Raji (cell line): ENCODE data around the gene CD180.

Experiments used
- POLR2A ChIP-seq: IDR thresholded peaks from 2 replicates; pipeline ENCODE4 v1.6.1; 2011; ENCODE audit warnings: low read depth, low read length, control low read depth; ENCODE audit not compliant: insufficient read depth

CD180 gene

GRCh38 chr5:67196537-67197059 is at the start of gene CD180:
Gene CD180, minus strand, starts transcription at chr5:67196799. Its CDS starts 158 bp downstream, at chr5:67196641.
- peak; percentile 61 for TF ChIP-seq POLR2A

DNA sequence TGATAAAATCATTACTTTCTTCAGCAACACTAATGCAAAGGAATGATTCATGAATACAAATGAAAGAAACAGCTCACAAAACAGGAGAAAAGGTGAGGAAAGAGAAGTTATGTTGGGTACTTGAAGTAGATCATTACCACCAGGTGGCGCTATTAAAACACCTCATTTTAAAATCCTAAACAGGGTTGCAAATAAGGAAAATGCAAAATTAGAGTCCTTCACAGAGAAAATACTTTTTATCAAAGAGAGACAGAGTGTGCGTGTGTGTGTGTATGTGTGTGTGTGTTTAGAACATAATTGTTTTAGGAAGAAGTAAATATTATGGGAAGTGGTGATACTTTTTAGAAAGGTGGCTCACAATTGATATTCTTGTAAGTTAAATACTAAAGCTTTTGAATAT is 49.5 kb upstream of the CD180 start:
- TF ChIP-seq POLR2A: no peak

DNA sequence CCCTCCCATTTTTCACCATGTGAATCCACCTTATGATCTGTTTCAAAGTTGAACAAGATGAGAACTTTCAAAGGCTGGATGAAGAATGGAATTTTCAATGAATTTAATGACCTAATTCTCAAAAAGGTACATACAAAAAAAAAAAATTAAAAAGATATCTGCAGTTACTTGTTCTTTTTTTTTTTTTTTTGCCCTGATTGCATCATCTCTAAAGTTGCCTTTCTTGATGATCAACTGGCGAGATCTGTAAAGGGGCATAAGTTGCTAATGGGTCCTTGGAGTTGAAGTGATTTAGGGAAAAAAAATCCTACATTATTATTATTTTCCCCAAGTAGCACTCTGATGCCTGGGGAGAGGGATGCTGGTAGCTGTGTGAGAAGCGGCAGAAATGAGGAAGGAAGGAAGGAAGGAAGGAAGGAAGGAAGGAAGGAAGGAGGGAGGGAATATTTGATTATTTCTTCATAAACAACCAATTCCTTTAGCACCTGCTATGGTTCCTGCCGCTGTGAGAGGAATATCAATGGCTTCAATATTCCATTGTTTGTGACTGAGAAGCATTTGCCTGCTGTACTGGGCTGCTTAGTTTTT is 48.8 kb upstream of the CD180 start:
- no peak for TF ChIP-seq POLR2A

- no peak for TF ChIP-seq POLR2A
Observed at GRCh38 chr5:67244345-67244793, 47.8 kb upstream of the CD180 start.

GRCh38 chr5:67243944-67244343 is 47.3 kb upstream of the CD180 start:
- TF ChIP-seq POLR2A: no peak

- TF ChIP-seq POLR2A: no peak
Observed at GRCh38 chr5:67243349-67243748, 46.8 kb upstream of the CD180 start.

GRCh38 chr5:67241326-67241725 is 44.7 kb upstream of the CD180 start:
- no peak for TF ChIP-seq POLR2A

GRCh38 chr5:67240846-67241245 is 44.2 kb upstream of the CD180 start:
- no peak for TF ChIP-seq POLR2A

- TF ChIP-seq POLR2A: no peak
Observed at GRCh38 chr5:67240065-67240464, 43.5 kb upstream of the CD180 start.

DNA sequence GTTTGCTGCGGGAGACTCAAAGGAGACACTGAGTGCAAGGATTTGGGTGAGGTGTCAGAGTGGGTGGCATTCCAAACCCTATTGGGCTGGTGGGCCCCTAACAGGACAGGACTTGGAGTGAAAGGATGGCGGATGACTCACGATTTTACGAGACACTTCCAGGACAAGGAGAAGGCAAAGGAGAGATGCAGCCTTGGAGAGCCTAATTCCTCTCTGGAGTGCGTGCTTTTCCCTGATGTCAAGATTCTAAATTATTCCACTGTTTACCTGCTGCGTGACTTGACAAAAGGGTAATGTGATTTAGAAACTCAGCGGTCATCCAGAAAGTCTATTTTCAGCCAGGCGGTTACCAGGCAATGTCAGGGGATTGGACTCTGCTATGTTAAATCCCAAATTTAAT is 41.6 kb upstream of the CD180 start:
- no peak for TF ChIP-seq POLR2A

DNA sequence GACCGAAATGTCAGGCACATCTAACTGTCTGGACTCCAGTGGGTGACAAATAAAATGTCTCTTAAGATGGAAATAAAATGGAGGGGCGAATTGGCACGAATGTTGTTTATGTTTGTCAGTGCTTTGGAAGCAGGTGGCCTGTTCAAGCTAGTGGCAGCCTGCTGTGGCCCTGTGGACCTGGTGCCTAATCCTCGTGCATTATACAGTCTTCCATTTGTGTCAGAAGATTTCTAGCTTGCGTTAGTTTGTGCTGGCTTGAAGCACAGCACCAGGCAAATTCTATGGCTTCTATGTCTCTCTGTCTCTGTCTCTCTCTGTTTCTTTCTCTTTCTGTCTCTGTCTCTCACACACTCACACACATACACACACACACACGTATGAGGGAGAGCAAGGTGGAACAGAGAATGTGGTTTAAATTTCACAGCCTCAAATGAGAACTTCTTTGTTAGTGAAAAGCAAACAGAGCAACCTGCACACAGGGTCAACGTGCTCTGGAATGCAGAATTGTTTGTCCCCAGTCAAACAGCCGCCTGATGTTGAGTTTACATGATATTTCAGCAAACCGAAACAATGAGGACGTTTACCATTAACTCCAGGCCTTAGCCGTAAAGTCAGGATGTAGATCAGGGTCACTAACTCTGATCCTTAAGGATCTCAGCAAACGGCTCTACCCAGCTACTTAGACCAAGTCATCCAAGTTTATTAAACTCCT is 39.0 kb upstream of the CD180 start:
- no peak for TF ChIP-seq POLR2A

DNA sequence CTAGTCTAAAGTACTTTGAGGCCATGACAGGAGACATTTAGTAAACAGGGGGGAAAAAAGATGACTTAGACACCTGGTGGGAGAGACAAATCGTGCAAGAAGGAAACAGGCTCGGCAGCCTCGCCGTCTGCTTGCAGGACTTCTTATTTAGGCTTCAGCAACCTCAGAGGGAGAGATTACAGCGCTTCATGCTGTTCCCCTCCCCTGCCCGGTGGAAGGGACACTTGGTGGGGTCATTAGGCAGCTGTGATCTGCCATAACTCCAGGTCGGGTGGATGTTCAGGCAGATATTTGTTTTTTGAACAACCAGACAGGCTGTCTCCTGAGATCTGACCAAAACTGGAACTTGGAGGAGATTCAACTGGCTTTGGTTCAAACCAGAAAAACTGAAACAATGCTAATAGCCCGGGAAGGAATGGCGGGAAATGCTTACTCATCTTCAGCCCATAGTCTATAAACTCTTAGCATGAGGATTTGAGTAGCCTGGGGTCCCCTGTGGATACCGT is 38.1 kb upstream of the CD180 start:
- no peak for TF ChIP-seq POLR2A

GRCh38 chr5:67233075-67233474 is 36.5 kb upstream of the CD180 start:
- TF ChIP-seq POLR2A: no peak

- no peak for TF ChIP-seq POLR2A
Observed at GRCh38 chr5:67223211-67223610, 26.6 kb upstream of the CD180 start.

DNA sequence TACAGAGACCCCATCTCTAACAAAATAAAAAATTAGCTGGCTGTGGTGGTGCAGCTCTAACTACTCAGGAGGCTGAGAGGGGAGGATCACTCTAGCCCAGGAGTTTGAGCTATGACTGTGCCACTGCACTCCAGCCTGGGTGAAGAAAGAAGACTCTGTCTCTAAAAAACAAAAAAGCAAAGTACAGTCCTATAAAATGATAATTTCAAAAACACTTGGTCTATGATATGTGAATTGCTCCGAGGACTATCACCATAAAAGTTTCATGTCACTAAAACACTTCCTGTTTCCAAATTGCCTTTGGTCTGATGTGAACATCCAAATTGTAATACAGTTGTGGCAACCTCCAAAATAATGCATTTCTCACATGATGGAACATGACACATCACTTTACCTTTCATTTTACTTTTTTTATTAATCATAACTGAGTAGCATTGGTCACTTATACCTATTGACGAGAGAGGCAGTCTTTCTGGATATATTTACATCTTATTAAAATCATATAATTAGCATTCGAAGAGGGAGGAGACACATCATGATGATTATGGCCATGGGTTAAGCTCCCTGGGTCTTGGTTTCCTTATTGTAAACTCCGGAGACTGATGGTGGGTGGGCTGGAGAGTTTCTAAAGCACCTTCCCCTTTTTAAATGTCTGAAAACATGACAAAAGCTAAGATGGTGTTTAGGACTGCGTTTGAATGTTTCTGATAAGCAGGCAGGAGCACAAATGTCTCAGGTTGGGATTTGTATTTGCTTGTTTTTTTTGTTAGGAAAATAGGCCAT is 25.8 kb upstream of the CD180 start:
- no peak for TF ChIP-seq POLR2A
